Endothelial cell of umbilical vein (primary cell): ENCODE measurements around the gene C16orf82. TPM values are rescaled to one million over a fixed set of nuclear protein-coding genes. Genes with fewer than 3 reads are reported as not detected.

ENCODE experiments used
- BruUV-seq: library from RNA; stranded (reverse); fragments of 400-500 nt; replicated peaks from 2 replicates; lab custom pipeline; 2021; lab: Mats Ljungman, UMichigan
- CTCF ChIA-PET: fragments of 300-600, 350-600 bp; sonication (Branson Sonifier 250); formaldehyde crosslinking; loops from one replicate; lab custom pipeline; 2021; ENCODE audit warnings: antibody characterized with exemption, inconsistent platforms; lab: Charles Lee
- POLR2A ChIA-PET: fragments of 300-600, 350-600 bp; sonication (Branson Sonifier 250); formaldehyde crosslinking; loops from one replicate; lab custom pipeline; 2021; ENCODE audit warnings: antibody characterized with exemption, inconsistent platforms; lab: Charles Lee
- DNase-seq: peaks from one replicate; pipeline ENCODE4 v3.0.0-alpha.2; 2011; ENCODE audit warnings: low read depth, low spot score
- FAIRE-seq: peaks from 2 replicates; lab custom pipeline; 2011; peaks lifted over from hg19 to GRCh38; lab: Jason Lieb, UNC
- H2AFZ ChIP-seq: 2 replicates; pipeline ENCODE4 v1.6.0; 2012; ENCODE audit warnings: low read depth, low read length, control low read depth, inconsistent platforms
- H3K27ac ChIP-seq: 2 replicates; pipeline ENCODE4 v1.5.1; 2011; ENCODE audit warnings: low read depth, mild to moderate bottlenecking, control low read depth, low read length, moderate library complexity; ENCODE audit not compliant: insufficient read depth
- H3K27me3 ChIP-seq, 2 experiments: 2 replicates each; pipeline versions ENCODE4 v1.6.0 to v1.6.1; 2011; ENCODE audit warnings: low read length in 2 of 2, mixed read lengths in 1 of 2; ENCODE audit not compliant: control insufficient read depth in 2 of 2, insufficient read depth in 2 of 2
- H3K36me3 ChIP-seq, 2 experiments: 2 replicates in 1 of 2; 3 replicates in 1 of 2; pipeline ENCODE4 v1.5.1; 2011; ENCODE audit warnings: low read length in 2 of 2, mild to moderate bottlenecking in 1 of 2, moderate library complexity in 1 of 2; ENCODE audit not compliant: control insufficient read depth in 2 of 2, insufficient read depth in 2 of 2; ENCODE audit errors: extremely low read depth in 1 of 2
- H3K4me1 ChIP-seq: 3 replicates; pipeline ENCODE4 v1.5.1; 2011; ENCODE audit warnings: mild to moderate bottlenecking, low read length; ENCODE audit not compliant: control insufficient read depth, insufficient read depth; ENCODE audit errors: extremely low read depth
- H3K4me2 ChIP-seq: 2 replicates; pipeline ENCODE4 v1.6.1; 2011; ENCODE audit warnings: low read length, control low read depth, mixed read lengths; ENCODE audit not compliant: insufficient read depth
- H3K4me3 ChIP-seq, 3 experiments: fragments of 200-600 bp in 1 of 3; sonication (generic), shearing (Covaris generic) in 1 of 3; replicated peaks in 1 of 3; 2 replicates each; pipeline ENCODE4 v1.5.1; 2011 to 2016; ENCODE audit warnings: control low read depth in 3 of 3, low read length in 3 of 3, mild to moderate bottlenecking in 2 of 3, inconsistent platforms in 1 of 3, low read depth in 1 of 3, moderate library complexity in 1 of 3; ENCODE audit not compliant: insufficient read depth in 1 of 3
- H3K79me2 ChIP-seq: 2 replicates; pipeline ENCODE4 v1.6.0; 2012; ENCODE audit warnings: low read length, inconsistent platforms; ENCODE audit not compliant: control insufficient read depth, insufficient read depth
- H3K9ac ChIP-seq: replicated peaks from 2 replicates; pipeline ENCODE3; 2011; ENCODE audit warnings: low read length, control low read depth; ENCODE audit not compliant: insufficient read depth; ENCODE audit errors: extremely low read depth
- H3K9me1 ChIP-seq: replicated peaks from 3 replicates; pipeline ENCODE4 v1.6.0; 2011; ENCODE audit warnings: mild to moderate bottlenecking, low read length; ENCODE audit not compliant: control insufficient read depth, insufficient read depth; ENCODE audit errors: extremely low read depth
- H3K9me3 ChIP-seq: replicated peaks from 2 replicates; pipeline ENCODE4 v1.5.1; 2012; ENCODE audit warnings: low read length, inconsistent platforms; ENCODE audit not compliant: control insufficient read depth, insufficient read depth
- H4K20me1 ChIP-seq: replicated peaks from 2 replicates; pipeline ENCODE3; 2011; ENCODE audit warnings: mild to moderate bottlenecking, low read length; ENCODE audit not compliant: control insufficient read depth, insufficient read depth; ENCODE audit errors: extremely low read depth
- CTCF ChIP-seq, 2 donors: IDR thresholded peaks; 1 replicate in 1 of 2; 2 replicates in 1 of 2; pipeline ENCODE4 v1.5.1; 2011; ENCODE audit warnings: low read length in 2 of 2, mild to moderate bottlenecking in 2 of 2, moderate library complexity in 2 of 2, control low read depth in 1 of 2, inconsistent platforms in 1 of 2, low read depth in 1 of 2; ENCODE audit not compliant: insufficient read depth in 1 of 2; ENCODE audit errors: extremely low read depth in 1 of 2
- EZH2 ChIP-seq: IDR thresholded peaks from 2 replicates; pipeline ENCODE4 v1.6.1; 2012; ENCODE audit warnings: borderline replicate concordance, low read depth, mild to moderate bottlenecking, moderate library complexity, low read length, inconsistent platforms; ENCODE audit not compliant: severe bottlenecking
- FOS ChIP-seq: IDR thresholded peaks from 2 replicates; pipeline ENCODE4 v1.6.1; 2011; ENCODE audit warnings: mild to moderate bottlenecking, low read length, moderate library complexity, borderline replicate concordance; ENCODE audit not compliant: insufficient read depth
- GATA2 ChIP-seq: IDR thresholded peaks from 2 replicates; pipeline ENCODE4 v1.7.0; 2011; ENCODE audit warnings: low read depth, mild to moderate bottlenecking, moderate library complexity, mixed read lengths, low read length; ENCODE audit not compliant: insufficient read length, insufficient read depth
- JUN ChIP-seq: IDR thresholded peaks from 2 replicates; pipeline ENCODE4 v1.6.1; 2011; ENCODE audit warnings: borderline replicate concordance, low read depth; ENCODE audit not compliant: insufficient read length, insufficient read depth
- MAX ChIP-seq: IDR thresholded peaks from 2 replicates; pipeline ENCODE4 v1.6.1; 2011; ENCODE audit not compliant: insufficient read depth, insufficient read length
- MYC ChIP-seq: IDR thresholded peaks from one replicate; pipeline ENCODE4 v1.6.1; 2011; ENCODE audit warnings: mild to moderate bottlenecking, low read depth, low read length
- POLR2A ChIP-seq: IDR thresholded peaks from 2 replicates; pipeline ENCODE4 v1.6.1; 2012; ENCODE audit warnings: low read depth, mild to moderate bottlenecking, control low read depth, low read length
- POLR2AphosphoS5 ChIP-seq: IDR thresholded peaks from 2 replicates; pipeline ENCODE4 v1.6.1; 2012; ENCODE audit warnings: low read depth, mild to moderate bottlenecking, control low read depth, low read length, moderate library complexity; ENCODE audit not compliant: insufficient read depth
- dilution Hi-C: fragments of 300-500 bp; cut with MboI; formaldehyde crosslinking; loops from one replicate; pipeline ENCODE4 v1.15.0; 2019; ENCODE audit warnings: low sequenced_read_pairs; ENCODE audit not compliant: extremely low pct_ligation_motif_present
- intact Hi-C: fragments of 100-400 bp; cut with micrococcal nuclease; formaldehyde crosslinking; loops from one replicate; pipeline ENCODE4 v1.10.0; 2022
- polyA plus RNA-seq, 4 experiments: library from polyadenylated mRNA; depleted of rRNA in 3 of 4; stranded (reverse) in 3 of 4; unstranded in 1 of 4; fragments of >200 nt; gene quantifications; 2 replicates each; pipeline versions ENCODE4 v1.2.1 to v1.2.3, GENCODE V29; 2011 to 2012; ENCODE audit warnings: missing spikeins in 1 of 4
- total RNA-seq: library from RNA; stranded (reverse); gene quantifications from 2 replicates; pipeline ENCODE4 v1.2.3, GENCODE V29; 2021

C16orf82 gene
- total and polyA plus RNA-seq, 2 donors (not counting 3 experiments of a cell fraction or from before 2014, with no cell fraction given): not detected

GRCh38 chr16:27114006-27114405, 47.3 kb downstream of the C16orf82 start:
- ChIA-PET CTCF (interaction anchor here (1.1 kb wide), 1 partner anchor 65 kb away, joined by 4 read pairs; no protein-coding TSS in a partner anchor), POLR2A (no interaction called here)
- dilution Hi-C loops (no loop called here), intact Hi-C loops (no loop called here)
- no peak for TF ChIP-seq JUN
- no peak for TF ChIP-seq POLR2A
- no peak for TF ChIP-seq CTCF (IDR thresholded peaks at IDR 0.05; ENCODE audit: extremely low read depth in 1 of 2, insufficient read depth in 1 of 2, low read depth in 1 of 2, low read length in 2 of 2)
- no peak for TF ChIP-seq MYC
- no peak for TF ChIP-seq EZH2
- no peak for TF ChIP-seq MAX
- no peak for TF ChIP-seq POLR2AphosphoS5
- no peak for TF ChIP-seq FOS
- no peak for TF ChIP-seq GATA2
- Histone ChIP-seq H3K9me3 (no peaks in the 10 kb centered on the region), H3K4me3 (no peak overlapping the region), H3K9me1 (no peaks in the 10 kb centered on the region), H3K4me2 (no peak overlapping the region), H4K20me1 (no peaks in the 10 kb centered on the region), H3K27ac (no peak overlapping the region), H3K9ac (no peak overlapping the region), H3K79me2 (no peaks in the 10 kb centered on the region), H3K4me1 (no peaks in the 10 kb centered on the region), H3K27me3 (no peaks in the 10 kb centered on the region), H2AFZ (no peak overlapping the region), H3K36me3 (no peaks in the 10 kb centered on the region)
- BruUV-seq: no TSS peak
- DNase-seq (no peak), FAIRE-seq (no peak)
